A549 (cell line): ENCODE data around the gene CCL19.

Source experiments
- CEBPB ChIP-seq, 2 experiments: fragments of >200 bp in 1 of 2; sonication (Bioruptor Twin) in 1 of 2; formaldehyde crosslinking in 1 of 2; IDR thresholded peaks; 2 replicates each; pipeline ENCODE4 v1.6.1; 2012 to 2016
- CHD2 ChIP-seq: fragments of 150-350 bp; IDR thresholded peaks from 2 replicates; pipeline ENCODE4 v1.6.1; 2014; ENCODE audit warnings: low read length; ENCODE audit not compliant: partially characterized antibody
- MAZ ChIP-seq: fragments of 150-350 bp; IDR thresholded peaks from 2 replicates; pipeline ENCODE4 v1.6.1; 2014; ENCODE audit warnings: antibody characterized with exemption, low read depth, low read length, borderline replicate concordance
- POLR2A ChIP-seq: IDR thresholded peaks from 2 replicates; pipeline ENCODE4 v1.6.1; 2012; ENCODE audit warnings: mild to moderate bottlenecking, low read length
- RAD21 ChIP-seq, 2 experiments: fragments of >200 bp in 1 of 2; sonication (Bioruptor Twin) in 1 of 2; formaldehyde crosslinking in 1 of 2; IDR thresholded peaks in 1 of 2; conservative IDR thresholded peaks in 1 of 2; 2 replicates in 1 of 2; 3 replicates in 1 of 2; pipeline ENCODE4 v1.6.1; 2012 to 2018; ENCODE audit warnings: inconsistent platforms in 1 of 2
- RCOR1 ChIP-seq: fragments of 150-350 bp; IDR thresholded peaks from 2 replicates; pipeline ENCODE4 v1.6.1; 2014; ENCODE audit warnings: antibody characterized with exemption, low read length, low read depth
- RFX5 ChIP-seq: fragments of 450-650 bp; IDR thresholded peaks from 2 replicates; pipeline ENCODE4 v1.7.1; 2014; ENCODE audit warnings: antibody characterized with exemption, mild to moderate bottlenecking, moderate library complexity
- SMC3 ChIP-seq: fragments of >200 bp; sonication (Bioruptor Twin); formaldehyde crosslinking; IDR thresholded peaks from 3 replicates; pipeline ENCODE4 v1.6.1; 2018; ENCODE audit warnings: inconsistent platforms
- ZNF302 ChIP-seq: fragments of 250-450 bp; sonication (Bioruptor Pico); IDR thresholded peaks from 2 replicates; pipeline ENCODE4 v1.9.0; 2021; ENCODE audit warnings: inconsistent platforms, mild to moderate bottlenecking, moderate library complexity
- TF ChIP-seq, protein P1 (sequence below): fragments of >200 bp; sonication (Bioruptor Twin); formaldehyde crosslinking; IDR thresholded peaks from 3 replicates; pipeline ENCODE4 v1.5.1; 2016
- TF ChIP-seq, protein P2 (sequence below): fragments of 450-650 bp; IDR thresholded peaks from 2 replicates; pipeline ENCODE4 v1.6.1; 2014; ENCODE audit warnings: antibody characterized with exemption
- TF ChIP-seq, protein P3 (sequence below): IDR thresholded peaks from 2 replicates; pipeline ENCODE4 v1.6.1; 2012
- TF ChIP-seq, protein P4 (sequence below): fragments of 200-600 bp; sonication (generic); IDR thresholded peaks from 2 replicates; pipeline ENCODE4 v1.6.1; 2016; ENCODE audit warnings: antibody characterized with exemption, mild to moderate bottlenecking, moderate library complexity

DNA sequence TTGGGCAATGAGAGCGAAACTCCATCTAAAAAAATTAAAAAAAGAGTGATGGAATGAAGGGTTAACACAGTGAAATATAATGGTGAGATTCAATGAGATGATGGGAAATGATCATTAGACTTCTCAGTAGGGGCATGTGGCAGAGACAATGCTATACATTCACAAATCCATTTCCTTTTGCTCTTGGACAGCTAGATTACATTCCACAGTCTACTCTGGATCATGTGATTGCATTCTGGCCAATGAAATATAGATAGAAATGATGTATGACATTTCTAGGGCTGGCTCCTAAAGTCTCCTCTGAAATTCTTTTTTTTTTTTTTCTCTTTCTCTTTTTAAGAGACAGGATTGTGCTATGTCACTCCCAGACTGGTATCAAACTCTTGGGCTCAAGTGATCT, 48.4 kb downstream of the CCL19 start:
- TF ChIP-seq RCOR1 (no peak), CEBPB (IDR thresholded peaks at IDR 0.05) (no peak), CHD2 (no peak), POLR2A (no peak), RFX5 (no peak), SMC3 (no peak), RAD21 (conservative IDR thresholded peaks at IDR 0.05 in 1 of 2, IDR thresholded peaks at IDR 0.05 in 1 of 2) (no peak), MAZ (no peak), ZNF302 (no peak)
- TF ChIP-seq, protein P1, sequence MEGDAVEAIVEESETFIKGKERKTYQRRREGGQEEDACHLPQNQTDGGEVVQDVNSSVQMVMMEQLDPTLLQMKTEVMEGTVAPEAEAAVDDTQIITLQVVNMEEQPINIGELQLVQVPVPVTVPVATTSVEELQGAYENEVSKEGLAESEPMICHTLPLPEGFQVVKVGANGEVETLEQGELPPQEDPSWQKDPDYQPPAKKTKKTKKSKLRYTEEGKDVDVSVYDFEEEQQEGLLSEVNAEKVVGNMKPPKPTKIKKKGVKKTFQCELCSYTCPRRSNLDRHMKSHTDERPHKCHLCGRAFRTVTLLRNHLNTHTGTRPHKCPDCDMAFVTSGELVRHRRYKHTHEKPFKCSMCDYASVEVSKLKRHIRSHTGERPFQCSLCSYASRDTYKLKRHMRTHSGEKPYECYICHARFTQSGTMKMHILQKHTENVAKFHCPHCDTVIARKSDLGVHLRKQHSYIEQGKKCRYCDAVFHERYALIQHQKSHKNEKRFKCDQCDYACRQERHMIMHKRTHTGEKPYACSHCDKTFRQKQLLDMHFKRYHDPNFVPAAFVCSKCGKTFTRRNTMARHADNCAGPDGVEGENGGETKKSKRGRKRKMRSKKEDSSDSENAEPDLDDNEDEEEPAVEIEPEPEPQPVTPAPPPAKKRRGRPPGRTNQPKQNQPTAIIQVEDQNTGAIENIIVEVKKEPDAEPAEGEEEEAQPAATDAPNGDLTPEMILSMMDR, result no peak
- TF ChIP-seq, protein P2, sequence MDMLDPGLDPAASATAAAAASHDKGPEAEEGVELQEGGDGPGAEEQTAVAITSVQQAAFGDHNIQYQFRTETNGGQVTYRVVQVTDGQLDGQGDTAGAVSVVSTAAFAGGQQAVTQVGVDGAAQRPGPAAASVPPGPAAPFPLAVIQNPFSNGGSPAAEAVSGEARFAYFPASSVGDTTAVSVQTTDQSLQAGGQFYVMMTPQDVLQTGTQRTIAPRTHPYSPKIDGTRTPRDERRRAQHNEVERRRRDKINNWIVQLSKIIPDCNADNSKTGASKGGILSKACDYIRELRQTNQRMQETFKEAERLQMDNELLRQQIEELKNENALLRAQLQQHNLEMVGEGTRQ, result no peak
- TF ChIP-seq, protein P3, sequence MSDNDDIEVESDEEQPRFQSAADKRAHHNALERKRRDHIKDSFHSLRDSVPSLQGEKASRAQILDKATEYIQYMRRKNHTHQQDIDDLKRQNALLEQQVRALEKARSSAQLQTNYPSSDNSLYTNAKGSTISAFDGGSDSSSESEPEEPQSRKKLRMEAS, result no peak
- TF ChIP-seq, protein P4, sequence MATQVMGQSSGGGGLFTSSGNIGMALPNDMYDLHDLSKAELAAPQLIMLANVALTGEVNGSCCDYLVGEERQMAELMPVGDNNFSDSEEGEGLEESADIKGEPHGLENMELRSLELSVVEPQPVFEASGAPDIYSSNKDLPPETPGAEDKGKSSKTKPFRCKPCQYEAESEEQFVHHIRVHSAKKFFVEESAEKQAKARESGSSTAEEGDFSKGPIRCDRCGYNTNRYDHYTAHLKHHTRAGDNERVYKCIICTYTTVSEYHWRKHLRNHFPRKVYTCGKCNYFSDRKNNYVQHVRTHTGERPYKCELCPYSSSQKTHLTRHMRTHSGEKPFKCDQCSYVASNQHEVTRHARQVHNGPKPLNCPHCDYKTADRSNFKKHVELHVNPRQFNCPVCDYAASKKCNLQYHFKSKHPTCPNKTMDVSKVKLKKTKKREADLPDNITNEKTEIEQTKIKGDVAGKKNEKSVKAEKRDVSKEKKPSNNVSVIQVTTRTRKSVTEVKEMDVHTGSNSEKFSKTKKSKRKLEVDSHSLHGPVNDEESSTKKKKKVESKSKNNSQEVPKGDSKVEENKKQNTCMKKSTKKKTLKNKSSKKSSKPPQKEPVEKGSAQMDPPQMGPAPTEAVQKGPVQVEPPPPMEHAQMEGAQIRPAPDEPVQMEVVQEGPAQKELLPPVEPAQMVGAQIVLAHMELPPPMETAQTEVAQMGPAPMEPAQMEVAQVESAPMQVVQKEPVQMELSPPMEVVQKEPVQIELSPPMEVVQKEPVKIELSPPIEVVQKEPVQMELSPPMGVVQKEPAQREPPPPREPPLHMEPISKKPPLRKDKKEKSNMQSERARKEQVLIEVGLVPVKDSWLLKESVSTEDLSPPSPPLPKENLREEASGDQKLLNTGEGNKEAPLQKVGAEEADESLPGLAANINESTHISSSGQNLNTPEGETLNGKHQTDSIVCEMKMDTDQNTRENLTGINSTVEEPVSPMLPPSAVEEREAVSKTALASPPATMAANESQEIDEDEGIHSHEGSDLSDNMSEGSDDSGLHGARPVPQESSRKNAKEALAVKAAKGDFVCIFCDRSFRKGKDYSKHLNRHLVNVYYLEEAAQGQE, result no peak
